Posterior cingulate gyrus (tissue), 11 donors: ENCODE results near the gene BICDL2.
"Not testable (repeated sequence)": the region's sequence is repeated elsewhere in the genome, so short reads cannot be mapped to it uniquely, and the experiment has no call there.

ENCODE experiments used
- DNase-seq, 10 donors: peaks; one replicate each; pipeline versions ENCODE4 v3.0.0 to v3.0.0-alpha.2; 2020 to 2021; ENCODE audit warnings: mixed read lengths in 3 of 10
- intact Hi-C: fragments of 100-400 bp; cut with DNase I; formaldehyde crosslinking; loops from one replicate; pipeline ENCODE4 v1.15.1; 2023

BICDL2 gene

GRCh38 chr16:3036726-3037315 is at the start of gene BICDL2:
TSS of gene BICDL2 (minus strand) at chr16:3036944. CDS start at chr16:3035496, 1,448 bp downstream.
- no peak for DNase-seq
- intact Hi-C loops, result no loop called here

- intact Hi-C loops, result no loop called here
- peak in 2 of 10 donors; percentile 2 to 16 for DNase-seq
These were observed 49.3 kb upstream of the BICDL2 start for GRCh38 chr16:3085868-3086595.

GRCh38 chr16:3084969-3085670 is 48.4 kb upstream of the BICDL2 start:
- peak in 1 of 10 donors; percentile 0 for DNase-seq
- intact Hi-C loops, result no loop called here

GRCh38 chr16:3084491-3084890 is 47.7 kb upstream of the BICDL2 start:
- peak in 1 of 10 donors; percentile 18 for DNase-seq
- intact Hi-C loops, result no loop called here

GRCh38 chr16:3083408-3083807 is 46.7 kb upstream of the BICDL2 start:
- DNase-seq, result peak in 2 of 10 donors; percentile 37 to 62
- intact Hi-C loops, result not testable (repeated sequence)

- intact Hi-C loops, result not testable (repeated sequence)
- peak in 2 of 10 donors; percentile 15 to 61 for DNase-seq
These were observed 45.2 kb upstream of the BICDL2 start for GRCh38 chr16:3081957-3082356.

GRCh38 chr16:3080024-3080423 is 43.3 kb upstream of the BICDL2 start:
- DNase-seq, result peak in 2 of 10 donors; percentile 59 to 61
- intact Hi-C loops, result no loop called here

- DNase-seq, result peak in 2 of 10 donors; percentile 39 to 42
These were observed 39.8 kb upstream of the BICDL2 start for GRCh38 chr16:3076577-3076976.

GRCh38 chr16:3075946-3076345 is 39.2 kb upstream of the BICDL2 start:
- DNase-seq, result peak in 2 of 10 donors; percentile 37

More at GRCh38 chr16:3076577-3076976, 39.8 kb upstream of the BICDL2 start:
- intact Hi-C loops, result no loop called here

GRCh38 chr16:3075523-3075915 is 38.8 kb upstream of the BICDL2 start:
- peak in 2 of 10 donors; percentile 65 to 75 for DNase-seq
- intact Hi-C loops, result no loop called here

More at GRCh38 chr16:3075946-3076345, 39.2 kb upstream of the BICDL2 start:
- intact Hi-C loops, result not testable (repeated sequence)

GRCh38 chr16:3074860-3075522 is 38.2 kb upstream of the BICDL2 start:
- intact Hi-C loops, result no loop called here
- peak in 2 of 10 donors; percentile 30 to 57 for DNase-seq

GRCh38 chr16:3073448-3073847 is 36.7 kb upstream of the BICDL2 start:
- DNase-seq, result peak in 1 of 10 donors; percentile 14

GRCh38 chr16:3072576-3073263 is 36.0 kb upstream of the BICDL2 start:
- DNase-seq, result peak in 3 of 10 donors; percentile 11 to 39 (median 13)
- intact Hi-C loops, result not testable (repeated sequence)

More at GRCh38 chr16:3073448-3073847, 36.7 kb upstream of the BICDL2 start:
- intact Hi-C loops, result no loop called here

GRCh38 chr16:3072148-3072547 is 35.4 kb upstream of the BICDL2 start:
- intact Hi-C loops, result not testable (repeated sequence)
- DNase-seq, result peak in 2 of 10 donors; percentile 25 to 48

- intact Hi-C loops, result no loop called here
- peak in 1 of 10 donors; percentile 10 for DNase-seq
These were observed 34.9 kb upstream of the BICDL2 start for GRCh38 chr16:3071655-3072054.

GRCh38 chr16:3070608-3071111 is 33.9 kb upstream of the BICDL2 start:
- intact Hi-C loops, result no loop called here
- peak in 3 of 10 donors; percentile 46 to 62 (median 57) for DNase-seq

GRCh38 chr16:3069146-3069545 is 32.4 kb upstream of the BICDL2 start:
- intact Hi-C loops, result not testable (repeated sequence)
- peak in 1 of 10 donors; percentile 60 for DNase-seq

GRCh38 chr16:3068487-3068886 is 31.7 kb upstream of the BICDL2 start:
- intact Hi-C loops, result no loop called here

GRCh38 chr16:3066440-3066748 is 29.6 kb upstream of the BICDL2 start:
- intact Hi-C loops, result no loop called here
- no peak for DNase-seq

More at GRCh38 chr16:3068487-3068886, 31.7 kb upstream of the BICDL2 start:
- peak in 2 of 10 donors; percentile 41 to 49 for DNase-seq
